ENCODE results near the gene TBX21. TPM values are rescaled to one million over a fixed set of nuclear protein-coding genes. Genes with fewer than 3 reads are reported as not detected.

The TBX21 gene
- total and polyA plus RNA-seq, 10 of the 15 experiments (the other 5 are each of a cell fraction or from before 2014, with no cell fraction given), result 0.63 to 9.6 (median 5.0) TPM

- TF ChIP-seq, protein P1, sequence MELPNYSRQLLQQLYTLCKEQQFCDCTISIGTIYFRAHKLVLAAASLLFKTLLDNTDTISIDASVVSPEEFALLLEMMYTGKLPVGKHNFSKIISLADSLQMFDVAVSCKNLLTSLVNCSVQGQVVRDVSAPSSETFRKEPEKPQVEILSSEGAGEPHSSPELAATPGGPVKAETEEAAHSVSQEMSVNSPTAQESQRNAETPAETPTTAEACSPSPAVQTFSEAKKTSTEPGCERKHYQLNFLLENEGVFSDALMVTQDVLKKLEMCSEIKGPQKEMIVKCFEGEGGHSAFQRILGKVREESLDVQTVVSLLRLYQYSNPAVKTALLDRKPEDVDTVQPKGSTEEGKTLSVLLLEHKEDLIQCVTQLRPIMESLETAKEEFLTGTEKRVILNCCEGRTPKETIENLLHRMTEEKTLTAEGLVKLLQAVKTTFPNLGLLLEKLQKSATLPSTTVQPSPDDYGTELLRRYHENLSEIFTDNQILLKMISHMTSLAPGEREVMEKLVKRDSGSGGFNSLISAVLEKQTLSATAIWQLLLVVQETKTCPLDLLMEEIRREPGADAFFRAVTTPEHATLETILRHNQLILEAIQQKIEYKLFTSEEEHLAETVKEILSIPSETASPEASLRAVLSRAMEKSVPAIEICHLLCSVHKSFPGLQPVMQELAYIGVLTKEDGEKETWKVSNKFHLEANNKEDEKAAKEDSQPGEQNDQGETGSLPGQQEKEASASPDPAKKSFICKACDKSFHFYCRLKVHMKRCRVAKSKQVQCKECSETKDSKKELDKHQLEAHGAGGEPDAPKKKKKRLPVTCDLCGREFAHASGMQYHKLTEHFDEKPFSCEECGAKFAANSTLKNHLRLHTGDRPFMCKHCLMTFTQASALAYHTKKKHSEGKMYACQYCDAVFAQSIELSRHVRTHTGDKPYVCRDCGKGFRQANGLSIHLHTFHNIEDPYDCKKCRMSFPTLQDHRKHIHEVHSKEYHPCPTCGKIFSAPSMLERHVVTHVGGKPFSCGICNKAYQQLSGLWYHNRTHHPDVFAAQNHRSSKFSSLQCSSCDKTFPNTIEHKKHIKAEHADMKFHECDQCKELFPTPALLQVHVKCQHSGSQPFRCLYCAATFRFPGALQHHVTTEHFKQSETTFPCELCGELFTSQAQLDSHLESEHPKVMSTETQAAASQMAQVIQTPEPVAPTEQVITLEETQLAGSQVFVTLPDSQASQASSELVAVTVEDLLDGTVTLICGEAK (IDR thresholded peaks at IDR 0.05; ENCODE audit: borderline replicate concordance), result no peak
- peak; percentile 41; the same call in 1 of the 2 replicates for TF ChIP-seq MLLT1 (IDR thresholded peaks at IDR 0.05)
- TF ChIP-seq MEF2B (IDR thresholded peaks at IDR 0.05; ENCODE audit: partially characterized antibody, poor library complexity, severe bottlenecking), result no peak
- 0 out of 2 replicates have a peak, but pooled peaks have one; percentile 35 for TF ChIP-seq ZNF217 (IDR thresholded peaks at IDR 0.05)
- TF ChIP-seq TARDBP (IDR thresholded peaks at IDR 0.05; ENCODE audit: borderline replicate concordance), result no peak
- no peak for TF ChIP-seq FOS (IDR thresholded peaks at IDR 0.05; ENCODE audit: borderline replicate concordance, extremely low read depth, insufficient read length)
- TF ChIP-seq SPI1 (IDR thresholded peaks at IDR 0.05; ENCODE audit: borderline replicate concordance, insufficient read depth, low read depth, low read length), result no peak
- no peak for TF ChIP-seq ATF7 (IDR thresholded peaks at IDR 0.05; ENCODE audit: low read depth)
These were observed 806 bp downstream of the TBX21 start (continued) for GRCh38 chr17:47733674-47734410.

Data from GM12878 (cell line).